Gastroesophageal sphincter (tissue), 4 donors: ENCODE data around the gene PRKAR2B. TPM values are rescaled to one million over a fixed set of nuclear protein-coding genes. Genes with fewer than 3 reads are reported as not detected.

Experiments used
- ATAC-seq: fragments of 150-250 bp; one replicate; pipeline ENCODE4 v1.9.1; 2016; ENCODE audit warnings: mild to moderate bottlenecking, moderate library complexity
- H3K27ac ChIP-seq, 4 donors: fragments of 200-600 bp; sonication (generic) in 3 of 4; 1 replicate in 3 of 4; 2 replicates in 1 of 4; pipeline ENCODE4 v1.5.1; 2016 to 2019
- H3K27me3 ChIP-seq: fragments of 200-600 bp; sonication (generic); one replicate; pipeline ENCODE4 v1.5.1; 2019
- H3K36me3 ChIP-seq, 2 donors: fragments of 200-600 bp; sonication (generic); one replicate each; pipeline ENCODE4 v1.5.1; 2019; ENCODE audit warnings: control low read depth in 1 of 2
- H3K4me1 ChIP-seq, 3 donors: fragments of 200-600 bp; sonication (generic); 1 replicate in 2 of 3; 2 replicates in 1 of 3; pipeline ENCODE4 v1.5.1; 2016 to 2019; ENCODE audit warnings: control low read depth in 2 of 3
- H3K4me3 ChIP-seq, 2 donors: fragments of 200-600 bp; sonication (generic); one replicate each; pipeline ENCODE4 v1.5.1; 2019; ENCODE audit warnings: mild to moderate bottlenecking in 1 of 2, moderate library complexity in 1 of 2
- H3K9me3 ChIP-seq, 3 donors: fragments of 200-600 bp; sonication (generic); one replicate each; pipeline ENCODE4 v1.5.1; 2017 to 2019; ENCODE audit warnings: control low read depth in 2 of 3
- EP300 ChIP-seq: sonication (generic); formaldehyde crosslinking; IDR thresholded peaks from one replicate; pipeline ENCODE4 v1.6.1; 2017; ENCODE audit warnings: antibody characterized with exemption, mild to moderate bottlenecking
- POLR2A ChIP-seq, 2 donors: fragments of 450-650 bp; IDR thresholded peaks; one replicate each; pipeline ENCODE4 v1.6.1; 2017; ENCODE audit warnings: antibody characterized with exemption in 2 of 2, mild to moderate bottlenecking in 2 of 2, moderate library complexity in 1 of 2
- POLR2AphosphoS5 ChIP-seq: sonication (generic); formaldehyde crosslinking; IDR thresholded peaks from one replicate; pipeline ENCODE4 v1.6.1; 2017; ENCODE audit warnings: antibody characterized with exemption
- WGBS, 2 donors: methylation state at CpG; one replicate each; pipeline ENCODE4 v1.1.5; 2018; ENCODE audit warnings: low coverage in 1 of 2; 5-methylcytosine and 5-hydroxymethylcytosine counted together
- total RNA-seq, 4 donors: library from RNA; depleted of rRNA; stranded (reverse); fragments of >200 nt; gene quantifications; one replicate each; pipeline ENCODE4 v1.1.0, GENCODE V29; 2016
- TF ChIP-seq, protein P1 (sequence below), 4 experiments: fragments of 200-600 bp in 2 of 4; fragments of 450-650 bp in 2 of 4; sonication (generic) in 1 of 4; IDR thresholded peaks; one replicate each; pipeline ENCODE4 v1.5.1; 2017 to 2019; ENCODE audit warnings: antibody characterized with exemption in 4 of 4, mild to moderate bottlenecking in 2 of 4, moderate library complexity in 2 of 4

PRKAR2B gene
- total RNA-seq, 4 donors from 2014 or later = 83.5 to 160 (median 119) TPM

- 75 to 91% methylated on average over 5 of the region's 5 CpGs for WGBS, 2 donors
- ATAC-seq = no peak
- Histone ChIP-seq H3K9me3 (peaks cover 0 to 9% (median 0%) of the 10 kb centered on the region in 3 donors), H3K36me3 (no peaks in the 10 kb centered on the region), H3K4me3 (no peak overlapping the region), H3K27me3 (no peaks in the 10 kb centered on the region), H3K27ac (no peak overlapping the region), H3K4me1 (peaks cover 0 to 7% (median 0%) of the 10 kb centered on the region in 3 donors)
- TF ChIP-seq EP300 (no peak), POLR2A (IDR thresholded peaks at IDR 0.05) (no peak), POLR2AphosphoS5 (no peak)
- TF ChIP-seq, protein P1, sequence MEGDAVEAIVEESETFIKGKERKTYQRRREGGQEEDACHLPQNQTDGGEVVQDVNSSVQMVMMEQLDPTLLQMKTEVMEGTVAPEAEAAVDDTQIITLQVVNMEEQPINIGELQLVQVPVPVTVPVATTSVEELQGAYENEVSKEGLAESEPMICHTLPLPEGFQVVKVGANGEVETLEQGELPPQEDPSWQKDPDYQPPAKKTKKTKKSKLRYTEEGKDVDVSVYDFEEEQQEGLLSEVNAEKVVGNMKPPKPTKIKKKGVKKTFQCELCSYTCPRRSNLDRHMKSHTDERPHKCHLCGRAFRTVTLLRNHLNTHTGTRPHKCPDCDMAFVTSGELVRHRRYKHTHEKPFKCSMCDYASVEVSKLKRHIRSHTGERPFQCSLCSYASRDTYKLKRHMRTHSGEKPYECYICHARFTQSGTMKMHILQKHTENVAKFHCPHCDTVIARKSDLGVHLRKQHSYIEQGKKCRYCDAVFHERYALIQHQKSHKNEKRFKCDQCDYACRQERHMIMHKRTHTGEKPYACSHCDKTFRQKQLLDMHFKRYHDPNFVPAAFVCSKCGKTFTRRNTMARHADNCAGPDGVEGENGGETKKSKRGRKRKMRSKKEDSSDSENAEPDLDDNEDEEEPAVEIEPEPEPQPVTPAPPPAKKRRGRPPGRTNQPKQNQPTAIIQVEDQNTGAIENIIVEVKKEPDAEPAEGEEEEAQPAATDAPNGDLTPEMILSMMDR (IDR thresholded peaks at IDR 0.05) = no peak
Observed at GRCh38 chr7:107026166-107026565, 18.3 kb upstream of the PRKAR2B start.

GRCh38 chr7:107027208-107027607 lies 17.3 kb upstream of the PRKAR2B start:
- H3K4me1 ChIP-seq = peaks cover 0 to 7% (median 0%) of the 10 kb centered on the region in 3 donors
- no peak overlapping the region for H3K4me3 ChIP-seq
- no peaks in the 10 kb centered on the region for H3K36me3 ChIP-seq
- no peak for ATAC-seq
- 85 to 89% methylated on average over 1 to 2 of the region's 2 CpGs for WGBS, 2 donors
- no peak overlapping the region for H3K27ac ChIP-seq
- peaks cover 0 to 9% (median 0%) of the 10 kb centered on the region in 3 donors for H3K9me3 ChIP-seq
- no peaks in the 10 kb centered on the region for H3K27me3 ChIP-seq
- TF ChIP-seq, protein P1 (IDR thresholded peaks at IDR 0.05) = no peak
- TF ChIP-seq POLR2AphosphoS5 = no peak
- TF ChIP-seq EP300 = no peak
- no peak for TF ChIP-seq POLR2A (IDR thresholded peaks at IDR 0.05)

- Histone ChIP-seq H3K4me3 (no peak overlapping the region), H3K27me3 (no peaks in the 10 kb centered on the region), H3K36me3 (no peaks in the 10 kb centered on the region), H3K4me1 (peaks cover 0 to 7% (median 0%) of the 10 kb centered on the region in 3 donors), H3K27ac (no peak overlapping the region), H3K9me3 (no peaks in the 10 kb centered on the region)
- ATAC-seq = no peak
- WGBS, 2 donors = 76 to 88% methylated on average over 4 to 5 of the region's 5 CpGs
- TF ChIP-seq POLR2A (IDR thresholded peaks at IDR 0.05) (no peak), EP300 (no peak), POLR2AphosphoS5 (no peak)
- TF ChIP-seq, protein P1 (IDR thresholded peaks at IDR 0.05) = no peak
Observed at GRCh38 chr7:107029061-107029763, 15.3 kb upstream of the PRKAR2B start.

DNA sequence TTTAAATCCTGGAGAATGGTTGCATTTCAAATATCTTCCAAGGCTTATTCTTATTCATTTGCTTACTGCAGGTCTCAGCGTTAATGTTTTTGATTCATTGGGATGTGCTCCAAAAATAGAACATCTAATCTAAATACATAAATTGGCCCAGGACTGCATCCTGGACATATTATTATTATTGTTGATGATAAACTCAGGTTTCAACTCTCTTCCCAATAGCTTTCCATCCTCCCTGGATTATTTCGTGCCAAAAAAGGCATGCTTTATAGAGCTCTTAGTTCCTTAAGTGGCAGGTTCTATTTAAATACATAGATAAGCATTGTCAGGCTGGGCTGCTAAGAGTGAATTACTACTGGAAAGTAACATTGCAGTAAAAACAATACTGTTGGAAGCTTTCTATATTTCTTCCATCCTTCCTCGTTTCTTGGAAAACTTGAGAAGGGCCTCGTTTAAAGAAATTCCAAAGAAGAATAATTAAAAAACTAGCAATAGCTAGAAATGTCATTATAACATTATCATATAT lies 14.7 kb upstream of the PRKAR2B start:
- ATAC-seq = no peak
- Histone ChIP-seq H3K4me1 (peaks cover 0 to 7% (median 0%) of the 10 kb centered on the region in 3 donors), H3K4me3 (no peak overlapping the region), H3K27me3 (no peaks in the 10 kb centered on the region), H3K9me3 (no peaks in the 10 kb centered on the region), H3K27ac (no peak overlapping the region), H3K36me3 (no peaks in the 10 kb centered on the region)
- WGBS, 2 donors = 25 to 41% methylated on average over 3 to 4 of the region's 4 CpGs
- no peak for TF ChIP-seq POLR2A (IDR thresholded peaks at IDR 0.05)
- TF ChIP-seq, protein P1 (IDR thresholded peaks at IDR 0.05) = no peak
- no peak for TF ChIP-seq POLR2AphosphoS5
- TF ChIP-seq EP300 = no peak

GRCh38 chr7:107032050-107032449 lies 12.5 kb upstream of the PRKAR2B start:
- 80 to 84% methylated on average over 2 of the region's 2 CpGs for whole genome bisulfite sequencing, 2 donors
- H3K4me3 ChIP-seq = no peak overlapping the region
- H3K4me1 ChIP-seq = no peaks in the 10 kb centered on the region
- H3K9me3 ChIP-seq = no peaks in the 10 kb centered on the region
- ATAC-seq = no peak
- H3K36me3 ChIP-seq = no peaks in the 10 kb centered on the region
- TF ChIP-seq POLR2AphosphoS5 (no peak), EP300 (no peak), POLR2A (IDR thresholded peaks at IDR 0.05) (no peak)
- TF ChIP-seq, protein P1 (IDR thresholded peaks at IDR 0.05) = no peak
- H3K27me3 ChIP-seq = no peaks in the 10 kb centered on the region
- H3K27ac ChIP-seq = no peak overlapping the region
